ENCODE results near the gene ASF1B. TPM values are rescaled to one million over a fixed set of nuclear protein-coding genes. Genes with fewer than 3 reads are reported as not detected.

The ASF1B gene
- total and polyA plus RNA-seq, 2 experiments from 2014 or later: 33.3 to 36.9 TPM

DNA sequence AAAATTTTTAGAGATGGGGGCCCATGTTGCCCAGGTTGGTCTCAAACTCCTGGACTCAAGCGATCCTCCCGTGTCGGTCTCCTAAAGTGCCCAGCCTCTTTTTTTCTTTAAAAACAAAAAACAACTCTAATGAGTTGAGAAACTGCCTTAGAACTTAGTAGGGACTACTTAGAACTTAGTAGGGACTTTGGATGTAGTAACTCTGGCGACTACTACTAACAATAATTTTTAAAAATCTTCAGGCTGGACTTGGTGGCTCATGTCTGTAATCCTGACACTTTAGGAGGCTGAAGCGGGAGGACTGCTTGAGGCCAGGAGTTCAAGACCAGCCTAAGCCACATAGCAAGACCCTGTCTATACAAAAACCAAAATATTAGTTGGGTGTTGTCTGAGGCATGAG lies 50.3 kb downstream of the ASF1B start:
- ATAC-seq (no peak), DNase-seq (ENCODE audit: low spot score) (no peak)
- Histone ChIP-seq H3K79me2 (replicated peaks; ENCODE audit: insufficient read depth) (no peaks in the 10 kb centered on the region), H4K20me1 (replicated peaks; ENCODE audit: insufficient read depth) (0 out of 2 replicates have a peak, but pooled peaks cover 6% of the 10 kb centered on the region), H3K27me3 (ENCODE audit: insufficient read depth) (peaks cover 44% of the 10 kb centered on the region), H2AFZ (peak overlapping the region; percentile 86), H3K9me2 (ENCODE audit: insufficient read depth) (no peaks in the 10 kb centered on the region), H3F3A (replicated peaks; ENCODE audit: low read depth) (peaks cover 24% of the 10 kb centered on the region), H3K4me3 (peak overlapping the region; percentile 63), H3K4me1 (ENCODE audit: insufficient read depth) (peaks cover 8% of the 10 kb centered on the region; the same call in 1 of the 2 replicates), H3K36me3 (ENCODE audit: insufficient read depth) (peaks cover 9% of the 10 kb centered on the region; the same call in 1 of the 2 replicates), H3K4me2 (peak overlapping the region; percentile 85), H3K27ac (ENCODE audit: low read depth) (no peak overlapping the region)
- Mint-ChIP-seq H3K27ac (no peak overlapping the region), H3K27me3 (ENCODE audit: insufficient read depth, low read depth, poor library complexity) (peaks cover 7% of the 10 kb centered on the region), H3K4me1 (peaks cover 7% of the 10 kb centered on the region), H3K4me3 (peak overlapping the region; percentile 43), H3K36me3 (ENCODE audit: low read depth) (peaks cover 16% of the 10 kb centered on the region), H3K9me3 (no peaks in the 10 kb centered on the region)
- TF ChIP-seq JUNB (IDR thresholded peaks at IDR 0.05; ENCODE audit: unreplicated experiment) (no peak), CREB1 (CRISPR knock-in tag; IDR thresholded peaks at IDR 0.05; ENCODE audit: low read depth) (no peak)

- H3K27ac Mint-ChIP-seq: no peak within 1 kb of the TSS
- Histone ChIP-seq H3K27me3 (ENCODE audit: insufficient read depth) (peaks cover 44% of the 10 kb centered on the region), H3K4me3 (peak within 1 kb of the TSS; percentile 63)
These were observed 50.9 kb downstream of the ASF1B start, which contains the start of gene C19orf67 for GRCh38 chr19:14085309-14085995. Gene C19orf67, minus strand, starts transcription at chr19:14085783. Its CDS starts 156 bp downstream, at chr19:14085627.

DNA sequence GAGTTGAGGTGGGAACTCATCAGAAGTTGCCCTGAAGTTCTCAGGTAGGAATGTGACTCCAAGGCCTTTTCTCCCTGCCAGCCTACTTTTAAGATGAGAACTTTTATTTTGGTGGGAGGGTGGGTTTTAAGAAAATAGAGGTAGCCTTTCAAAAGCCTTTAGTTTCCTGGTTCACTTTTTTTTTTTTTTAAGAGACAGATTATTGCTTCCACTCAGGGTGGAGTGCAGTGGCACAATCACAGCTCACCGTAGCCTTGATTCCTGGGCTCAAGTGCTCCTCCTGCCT lies 53.8 kb downstream of the ASF1B start:
- Histone ChIP-seq H3K4me2 (no peak overlapping the region), H3K79me2 (replicated peaks; ENCODE audit: insufficient read depth) (no peaks in the 10 kb centered on the region), H3K4me1 (ENCODE audit: insufficient read depth) (peaks cover 10% of the 10 kb centered on the region; the same call in 1 of the 2 replicates)

More at GRCh38 chr19:14085309-14085995, 50.9 kb downstream of the ASF1B start, which contains the start of gene C19orf67:
- Histone ChIP-seq H3K4me2 (peak within 1 kb of the TSS; percentile 85), H3F3A (replicated peaks; ENCODE audit: low read depth) (peaks cover 25% of the 10 kb centered on the region), H3K9me2 (ENCODE audit: insufficient read depth) (no peaks in the 10 kb centered on the region), H3K36me3 (ENCODE audit: insufficient read depth) (peaks cover 9% of the 10 kb centered on the region; the same call in 1 of the 2 replicates), H3K27ac (ENCODE audit: low read depth) (no peak within 1 kb of the TSS), H3K4me1 (ENCODE audit: insufficient read depth) (peaks cover 10% of the 10 kb centered on the region; the same call in 1 of the 2 replicates), H2AFZ (peak within 1 kb of the TSS; percentile 86), H4K20me1 (replicated peaks; ENCODE audit: insufficient read depth) (0 out of 2 replicates have a peak, but pooled peaks cover 6% of the 10 kb centered on the region), H3K79me2 (replicated peaks; ENCODE audit: insufficient read depth) (no peaks in the 10 kb centered on the region)
- Mint-ChIP-seq H3K4me3 (peak within 1 kb of the TSS; percentile 52), H3K9me3 (no peaks in the 10 kb centered on the region), H3K4me1 (peaks cover 7% of the 10 kb centered on the region), H3K27me3 (ENCODE audit: insufficient read depth, low read depth, poor library complexity) (peaks cover 7% of the 10 kb centered on the region), H3K36me3 (ENCODE audit: low read depth) (peaks cover 16% of the 10 kb centered on the region)
- no peak for TF ChIP-seq POLR2AphosphoS5 (IDR thresholded peaks at IDR 0.05; ENCODE audit: low read depth)
- TF ChIP-seq EZH2 (IDR thresholded peaks at IDR 0.05; ENCODE audit: low read depth, unreplicated experiment): peak; percentile 1
- no peak for TF ChIP-seq EZH2phosphoT487 (IDR thresholded peaks at IDR 0.05; ENCODE audit: unreplicated experiment)
- no peak for TF ChIP-seq JUNB (IDR thresholded peaks at IDR 0.05; ENCODE audit: unreplicated experiment)
- TF ChIP-seq ZNF114 (CRISPR knock-in tag; IDR thresholded peaks at IDR 0.05): no peak
- TF ChIP-seq, protein P1, sequence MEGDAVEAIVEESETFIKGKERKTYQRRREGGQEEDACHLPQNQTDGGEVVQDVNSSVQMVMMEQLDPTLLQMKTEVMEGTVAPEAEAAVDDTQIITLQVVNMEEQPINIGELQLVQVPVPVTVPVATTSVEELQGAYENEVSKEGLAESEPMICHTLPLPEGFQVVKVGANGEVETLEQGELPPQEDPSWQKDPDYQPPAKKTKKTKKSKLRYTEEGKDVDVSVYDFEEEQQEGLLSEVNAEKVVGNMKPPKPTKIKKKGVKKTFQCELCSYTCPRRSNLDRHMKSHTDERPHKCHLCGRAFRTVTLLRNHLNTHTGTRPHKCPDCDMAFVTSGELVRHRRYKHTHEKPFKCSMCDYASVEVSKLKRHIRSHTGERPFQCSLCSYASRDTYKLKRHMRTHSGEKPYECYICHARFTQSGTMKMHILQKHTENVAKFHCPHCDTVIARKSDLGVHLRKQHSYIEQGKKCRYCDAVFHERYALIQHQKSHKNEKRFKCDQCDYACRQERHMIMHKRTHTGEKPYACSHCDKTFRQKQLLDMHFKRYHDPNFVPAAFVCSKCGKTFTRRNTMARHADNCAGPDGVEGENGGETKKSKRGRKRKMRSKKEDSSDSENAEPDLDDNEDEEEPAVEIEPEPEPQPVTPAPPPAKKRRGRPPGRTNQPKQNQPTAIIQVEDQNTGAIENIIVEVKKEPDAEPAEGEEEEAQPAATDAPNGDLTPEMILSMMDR (conservative IDR thresholded peaks at IDR 0.05; ENCODE audit: low read depth in 2 of 2): no peak
- ATAC-seq (peak; percentile 47), DNase-seq (ENCODE audit: low spot score) (peak; percentile 70)

More for the DNA sequence above, 53.8 kb downstream of the ASF1B start:
- TF ChIP-seq EZH2 (IDR thresholded peaks at IDR 0.05; ENCODE audit: low read depth, unreplicated experiment): no peak
- Histone ChIP-seq H3K4me3 (no peak overlapping the region), H3K9me2 (ENCODE audit: insufficient read depth) (no peaks in the 10 kb centered on the region), H4K20me1 (replicated peaks; ENCODE audit: insufficient read depth) (no peaks in the 10 kb centered on the region), H3F3A (replicated peaks; ENCODE audit: low read depth) (peaks cover 19% of the 10 kb centered on the region; the same call in 1 of the 2 replicates), H3K36me3 (ENCODE audit: insufficient read depth) (peaks cover under 1% of the 10 kb centered on the region; the same call in 1 of the 2 replicates), H3K27me3 (ENCODE audit: insufficient read depth) (peaks cover 30% of the 10 kb centered on the region), H2AFZ (no peak overlapping the region), H3K27ac (ENCODE audit: low read depth) (no peak overlapping the region)
- Mint-ChIP-seq H3K27ac (no peak overlapping the region), H3K4me3 (peak overlapping the region; percentile 95), H3K9me3 (no peaks in the 10 kb centered on the region), H3K4me1 (peaks cover 3% of the 10 kb centered on the region; the same call in 1 of the 3 replicates), H3K36me3 (ENCODE audit: low read depth) (no peaks in the 10 kb centered on the region; the same call in 2 of the 3 replicates), H3K27me3 (ENCODE audit: insufficient read depth, low read depth, poor library complexity) (peaks cover 5% of the 10 kb centered on the region)
- ATAC-seq (no peak), DNase-seq (ENCODE audit: low spot score) (no peak)

Data from GM23338 (cell line).